Measurements from ENCODE around the gene SMIM27.

SMIM27 gene

DNA sequence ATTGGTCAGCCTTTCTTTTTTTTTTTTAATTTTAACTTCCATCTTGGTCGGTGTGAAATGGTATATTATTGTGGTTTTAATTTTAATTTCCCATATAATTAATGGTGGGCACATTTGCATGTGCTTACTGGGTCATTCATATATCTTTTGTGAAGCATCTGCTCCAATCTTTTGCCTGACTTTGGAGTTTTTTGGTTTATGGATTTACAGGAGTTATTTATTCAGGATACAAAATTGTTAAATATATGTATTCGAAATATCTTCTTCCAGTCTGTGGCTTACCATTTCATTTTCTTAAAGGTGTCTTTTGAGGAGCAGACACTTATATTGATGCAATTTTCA, 25.4 kb upstream of the SMIM27 start:
- Histone ChIP-seq H3K27me3 (ENCODE audit: insufficient read depth, poor library complexity, severe bottlenecking) (no peaks in the 10 kb centered on the region), H3K4me3 (replicated peaks; ENCODE audit: insufficient read depth, low read length) (peak overlapping the region; percentile 61), H3K27ac (replicated peaks) (no peak overlapping the region)
- no peak for DNase-seq (ENCODE audit: low read depth in 1 of 2, low spot score in 1 of 2)
- TF ChIP-seq GABPA (IDR thresholded peaks at IDR 0.05; ENCODE audit: low read depth), result no peak
- no peak for TF ChIP-seq SPI1 (IDR thresholded peaks at IDR 0.05; ENCODE audit: borderline replicate concordance, low read depth)
- no peak for TF ChIP-seq REST (IDR thresholded peaks at IDR 0.05; ENCODE audit: insufficient replicate concordance, low read depth)
- no peak for TF ChIP-seq POLR2AphosphoS5 (IDR thresholded peaks at IDR 0.05; ENCODE audit: low read depth)
- TF ChIP-seq CTCF (IDR thresholded peaks at IDR 0.05; ENCODE audit: insufficient read depth, low read length), result no peak

DNA sequence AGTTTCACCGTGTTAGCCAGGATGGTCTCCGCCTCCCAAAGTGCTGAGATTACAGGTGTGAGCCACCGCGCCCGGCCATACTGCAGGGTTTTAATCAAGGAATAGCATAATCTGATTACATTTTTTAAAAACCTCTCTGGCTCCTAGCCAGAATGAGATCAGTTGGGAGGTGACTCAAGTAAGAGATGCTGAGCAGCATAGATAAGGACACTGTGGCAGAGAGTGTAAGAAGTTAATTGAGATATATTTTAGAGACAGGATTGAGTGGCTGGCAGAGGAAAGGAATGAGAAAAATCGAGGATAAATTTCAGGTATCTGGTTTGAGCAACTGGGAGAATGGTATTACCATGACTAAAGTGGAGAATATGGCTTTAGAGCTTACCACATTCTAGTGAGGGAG, 18.8 kb upstream of the SMIM27 start:
- no peak overlapping the region for H3K27ac ChIP-seq (replicated peaks)
- no peak overlapping the region for H3K4me3 ChIP-seq (replicated peaks; ENCODE audit: insufficient read depth, low read length)
- TF ChIP-seq REST (IDR thresholded peaks at IDR 0.05; ENCODE audit: insufficient replicate concordance, low read depth), result no peak
- H3K27me3 ChIP-seq (ENCODE audit: insufficient read depth, poor library complexity, severe bottlenecking), result no peaks in the 10 kb centered on the region
- no peak for DNase-seq (ENCODE audit: low read depth in 1 of 2, low spot score in 1 of 2)

DNA sequence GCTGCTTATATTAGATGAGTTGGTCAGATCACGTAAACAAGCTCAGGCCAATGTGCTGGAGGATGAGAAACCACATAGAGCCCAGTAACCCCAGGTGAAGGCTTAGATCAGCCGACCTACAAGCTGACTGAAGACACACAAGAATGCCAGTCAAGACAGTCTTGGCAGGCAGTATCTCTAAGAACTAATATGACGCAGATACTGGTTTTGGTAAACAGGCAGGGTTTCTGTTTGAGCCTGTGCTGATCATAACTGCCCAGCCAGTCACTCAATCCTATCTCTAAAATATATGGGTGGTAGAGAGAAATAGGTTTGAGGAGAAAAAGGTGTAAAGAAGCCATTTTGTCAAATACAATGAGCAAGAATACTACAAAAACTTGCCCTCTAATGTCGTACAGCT, 18.3 kb upstream of the SMIM27 start:
- no peak for DNase-seq (ENCODE audit: low read depth in 1 of 2, low spot score in 1 of 2)
- no peak overlapping the region for H3K27ac ChIP-seq (replicated peaks)
- no peak for TF ChIP-seq REST (IDR thresholded peaks at IDR 0.05; ENCODE audit: insufficient replicate concordance, low read depth)
- TF ChIP-seq POLR2AphosphoS5 (IDR thresholded peaks at IDR 0.05; ENCODE audit: low read depth), result no peak
- TF ChIP-seq CTCF (IDR thresholded peaks at IDR 0.05; ENCODE audit: insufficient read depth, low read length), result no peak
- no peak for TF ChIP-seq GABPA (IDR thresholded peaks at IDR 0.05; ENCODE audit: low read depth)
- TF ChIP-seq SPI1 (IDR thresholded peaks at IDR 0.05; ENCODE audit: borderline replicate concordance, low read depth), result no peak
- H3K27me3 ChIP-seq (ENCODE audit: insufficient read depth, poor library complexity, severe bottlenecking), result no peaks in the 10 kb centered on the region
- no peak overlapping the region for H3K4me3 ChIP-seq (replicated peaks; ENCODE audit: insufficient read depth, low read length)

DNA sequence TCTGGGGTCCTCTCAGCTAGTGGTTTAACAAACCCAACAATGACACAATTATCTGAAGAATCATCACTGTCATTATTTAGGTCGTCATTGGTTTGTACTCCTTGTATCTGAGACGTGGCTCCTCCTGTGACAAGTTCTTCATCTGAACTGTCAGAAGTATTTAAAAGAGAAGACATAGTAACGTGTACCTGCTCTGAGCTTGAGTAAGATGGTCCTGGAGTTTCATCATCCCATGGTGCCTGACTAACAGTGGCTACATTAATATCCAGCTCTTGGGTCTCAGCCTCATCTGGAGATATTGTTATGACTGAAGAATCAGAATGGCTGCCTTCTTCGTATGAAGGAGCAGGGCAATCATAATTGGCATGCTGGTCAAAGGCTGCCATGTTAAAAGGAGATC, 9.1 kb upstream of the SMIM27 start:
- Histone ChIP-seq H3K27me3 (ENCODE audit: insufficient read depth, poor library complexity, severe bottlenecking) (no peaks in the 10 kb centered on the region), H3K27ac (replicated peaks) (no peak overlapping the region), H3K4me3 (replicated peaks; ENCODE audit: insufficient read depth, low read length) (no peak overlapping the region)
- TF ChIP-seq GABPA (IDR thresholded peaks at IDR 0.05; ENCODE audit: low read depth) (no peak), SPI1 (IDR thresholded peaks at IDR 0.05; ENCODE audit: borderline replicate concordance, low read depth) (no peak), REST (IDR thresholded peaks at IDR 0.05; ENCODE audit: insufficient replicate concordance, low read depth) (no peak), CTCF (IDR thresholded peaks at IDR 0.05; ENCODE audit: insufficient read depth, low read length) (no peak), POLR2AphosphoS5 (IDR thresholded peaks at IDR 0.05; ENCODE audit: low read depth) (no peak)
- DNase-seq (ENCODE audit: low read depth in 1 of 2, low spot score in 1 of 2), result no peak
